ENCODE data around the gene RFPL2. TPM values are rescaled to one million over a fixed set of nuclear protein-coding genes. Genes with fewer than 3 reads are reported as not detected.

RFPL2 gene
- total RNA-seq = not detected in 2 replicates

DNA sequence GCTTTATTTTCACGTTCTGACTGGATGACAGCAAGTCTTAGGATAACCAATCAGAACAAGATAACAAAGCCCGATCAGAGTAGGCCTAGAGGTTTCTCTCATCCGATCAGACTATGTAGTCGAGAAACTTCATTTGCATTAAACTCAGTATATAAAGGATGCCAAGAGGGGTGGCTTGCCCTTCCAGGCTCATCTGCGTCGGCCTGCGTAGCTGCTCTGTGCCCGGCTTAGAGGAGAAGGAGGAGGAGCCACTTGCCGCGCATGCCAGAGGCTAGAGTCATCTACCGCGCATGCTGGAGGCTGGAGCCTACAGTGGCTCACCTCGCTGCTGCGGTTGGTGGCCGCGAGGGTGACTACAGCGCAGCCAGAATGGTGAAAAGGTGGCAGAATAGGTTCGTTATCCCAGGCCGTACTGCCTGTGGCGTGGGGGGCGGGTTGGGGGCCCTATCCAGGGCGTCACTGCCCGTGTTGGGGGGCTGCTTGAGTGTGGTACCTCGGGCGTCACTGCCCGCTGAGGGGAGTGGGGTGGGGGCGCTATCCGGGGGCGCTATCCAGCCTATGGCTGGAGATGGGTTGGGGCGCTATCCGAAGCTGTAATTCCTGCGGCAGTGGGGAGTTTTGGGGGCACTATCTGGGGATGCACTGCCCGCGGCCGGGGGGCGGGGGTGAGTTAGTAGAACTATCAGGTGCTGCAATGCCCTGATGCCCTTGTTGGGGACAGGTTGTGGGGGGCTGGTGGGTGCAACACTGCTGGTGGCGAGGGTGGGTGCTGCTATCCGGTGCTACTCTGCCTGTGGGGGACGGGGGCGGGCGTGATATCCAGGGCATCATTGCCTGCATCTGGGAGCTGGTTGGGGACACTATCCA is at the start of gene RFPL2:
TSS of gene RFPL2 (minus strand) at position 218 of the 867 bp plus-strand sequence. CDS start 2,622 bp downstream, outside the sequence.

DNA sequence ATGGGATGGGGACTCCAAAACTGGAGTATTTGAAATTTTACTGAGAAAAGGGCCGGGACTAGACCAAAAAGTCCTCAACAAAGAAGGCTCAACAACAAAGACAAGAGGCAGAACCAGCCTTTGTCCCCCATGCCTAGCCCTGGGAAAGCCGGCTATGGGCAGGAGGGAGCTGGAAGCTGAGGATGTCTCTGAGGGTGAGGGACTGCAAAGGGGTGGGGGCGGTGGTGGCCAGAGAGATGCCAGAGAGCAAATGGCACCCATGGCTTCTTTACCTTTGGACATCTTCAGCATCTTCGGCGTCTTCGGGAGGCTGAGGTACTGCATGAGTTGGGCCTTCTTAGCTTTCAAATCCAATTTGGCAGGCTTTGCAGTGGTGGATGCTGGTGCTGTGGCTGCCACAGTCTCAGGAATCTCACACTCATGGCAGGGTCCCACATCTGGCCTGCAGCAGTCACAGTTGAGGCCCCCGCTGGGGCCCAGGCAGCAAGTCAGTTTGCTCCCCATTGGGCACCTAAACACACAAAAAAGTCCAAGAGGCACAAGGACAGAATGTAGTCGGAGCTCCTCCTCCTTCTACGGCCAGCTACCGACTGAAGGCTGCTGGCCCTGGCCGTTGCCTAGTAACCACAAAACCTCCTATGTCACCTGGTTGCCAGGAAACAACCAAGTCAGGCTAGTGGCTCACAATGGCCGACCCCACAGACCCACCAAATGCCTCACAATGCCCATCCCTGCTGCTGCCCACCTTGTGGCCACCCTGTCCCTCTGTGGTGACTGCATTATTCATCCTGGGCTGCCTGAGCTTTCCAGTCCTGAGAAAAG is 46.0 kb downstream of the RFPL2 start, which contains the start of gene C22orf42:
TSS of gene C22orf42 (minus strand) at position 592 of the 822 bp plus-strand sequence. CDS start at position 504, 88 bp downstream.

Other genes starting within 250 kb of the RFPL2 start
- not detected in 2 replicates for gene SLC5A1, start 161.8 kb downstream of the RFPL2 start, total RNA-seq
- gene C22orf42, start 45.8 kb downstream of the RFPL2 start, total RNA-seq = not detected in 2 replicates
- gene SLC5A4, start 50.3 kb upstream of the RFPL2 start, total RNA-seq = 0.15 TPM in 1 of 2 replicates, not detected in the other
- not detected in 2 replicates for gene RFPL3, start 152.8 kb upstream of the RFPL2 start, total RNA-seq
- 87.9 and 88.2 TPM in 2 replicates for gene RTCB, start 207.2 kb upstream of the RFPL2 start, total RNA-seq

Measured in bronchus fibroblast of lung (primary cell).